Naive thymus-derived CD4-positive, alpha-beta T cell (primary cell): ENCODE results near the gene PNMT. TPM values are rescaled to one million over a fixed set of nuclear protein-coding genes. Genes with fewer than 3 reads are reported as not detected.
A peak's percentile ranks its signal among the peaks of the same experiment; 100 is the strongest.

Experiments
- ATAC-seq: fragments of 150-1000 bp; cut with Tn5 transposase; 2 replicates; pipeline ENCODE4 v1.10.0; 2021; ENCODE audit warnings: mild to moderate bottlenecking, moderate library complexity
- CTCF ChIA-PET: fragments of 350-600 bp; sonication (Branson Sonifier 250); formaldehyde crosslinking; loops from one replicate; lab custom pipeline; 2021; ENCODE audit warnings: antibody characterized with exemption; lab: Charles Lee
- POLR2A ChIA-PET: fragments of 350-600 bp; sonication (Branson Sonifier 250); formaldehyde crosslinking; loops from one replicate; lab custom pipeline; 2021; ENCODE audit warnings: antibody characterized with exemption, inconsistent platforms; lab: Charles Lee
- DNase-seq, 9 donors: peaks; one replicate each; pipeline versions ENCODE4 v3.0.0 to v3.0.0-alpha.2; 2020 to 2022; ENCODE audit warnings: mixed read lengths in 1 of 9
- H3K27ac ChIP-seq: one replicate; pipeline ENCODE4 v1.7.0; 2013; ENCODE audit warnings: mild to moderate bottlenecking, low read depth, low read length, moderate library complexity
- H3K27me3 ChIP-seq, 2 donors: one replicate each; pipeline ENCODE4 v1.7.0; 2013; ENCODE audit warnings: low read length in 2 of 2, mild to moderate bottlenecking in 2 of 2, moderate library complexity in 2 of 2; ENCODE audit not compliant: control insufficient read depth in 2 of 2, insufficient read depth in 2 of 2
- H3K36me3 ChIP-seq, 3 experiments: 1 replicate in 2 of 3; 2 replicates in 1 of 3; pipeline ENCODE4 v1.7.0; 2013; ENCODE audit warnings: low read length in 3 of 3, mild to moderate bottlenecking in 3 of 3, moderate library complexity in 1 of 3; ENCODE audit not compliant: insufficient read depth in 3 of 3, control insufficient read depth in 2 of 3
- H3K4me1 ChIP-seq, 2 donors: one replicate each; pipeline ENCODE4 v1.7.0; 2013; ENCODE audit warnings: low read length in 2 of 2, mild to moderate bottlenecking in 2 of 2, moderate library complexity in 1 of 2; ENCODE audit not compliant: control insufficient read depth in 2 of 2, insufficient read depth in 2 of 2
- H3K4me3 ChIP-seq: 2 replicates; pipeline ENCODE4 v1.7.0; 2013; ENCODE audit warnings: mild to moderate bottlenecking, low read length
- H3K9me3 ChIP-seq, 3 experiments: 1 replicate in 2 of 3; 2 replicates in 1 of 3; pipeline ENCODE4 v1.7.0; 2013; ENCODE audit warnings: low read length in 3 of 3; ENCODE audit not compliant: control insufficient read depth in 2 of 3
- H3K27ac Mint-ChIP-seq, 9 donors: one replicate each; pipeline ENCODE4 v1.8.0; 2020 to 2022; ENCODE audit warnings: mixed read lengths in 9 of 9, mild to moderate bottlenecking in 8 of 9, moderate library complexity in 5 of 9, inconsistent platforms in 2 of 9
- H3K27me3 Mint-ChIP-seq, 5 donors: one replicate each; pipeline ENCODE4 v1.8.0; 2021 to 2022; ENCODE audit warnings: mixed read lengths in 5 of 5, mild to moderate bottlenecking in 1 of 5
- H3K36me3 Mint-ChIP-seq, 5 donors: one replicate each; pipeline ENCODE4 v1.8.0; 2020 to 2022; ENCODE audit warnings: mixed read lengths in 5 of 5, mild to moderate bottlenecking in 3 of 5, inconsistent platforms in 1 of 5
- H3K4me1 Mint-ChIP-seq, 7 donors: one replicate each; pipeline ENCODE4 v1.8.0; 2020 to 2022; ENCODE audit warnings: mixed read lengths in 7 of 7, mild to moderate bottlenecking in 3 of 7, inconsistent platforms in 1 of 7
- H3K4me3 Mint-ChIP-seq, 10 donors: one replicate each; pipeline ENCODE4 v1.8.0; 2020 to 2022; ENCODE audit warnings: mild to moderate bottlenecking in 10 of 10, mixed read lengths in 10 of 10, moderate library complexity in 6 of 10, inconsistent platforms in 2 of 10
- H3K9me3 Mint-ChIP-seq, 11 donors: one replicate each; pipeline ENCODE4 v1.8.0; 2020 to 2022; ENCODE audit warnings: mixed read lengths in 11 of 11, mild to moderate bottlenecking in 4 of 11, inconsistent platforms in 1 of 11, moderate library complexity in 1 of 11
- intact Hi-C, 2 donors: fragments of 100-400 bp; cut with micrococcal nuclease; formaldehyde crosslinking; loops; one replicate each; pipeline ENCODE4 v1.15.1; 2023
- polyA plus RNA-seq, 2 donors: library from polyadenylated mRNA; unstranded; fragments of 300-500 nt; fragmentation: Illumina TruSeq; gene quantifications; one replicate each; pipeline ENCODE4 v1.2.3, GENCODE V29; 2021
- total RNA-seq, 6 experiments: library from RNA in 5 of 6; stranded (reverse) in 5 of 6; gene quantifications; 1 replicate in 5 of 6; 2 replicates in 1 of 6; pipeline ENCODE4 v1.2.3 and lab custom pipeline; 2021 to 2026

Gene PNMT
- total and polyA plus RNA-seq, 7 experiments from 2014 or later: 0.36 to 0.89 (median 0.49) TPM; not detected in 1

GRCh38 chr17:39648616-39649366 is 19.5 kb upstream of the PNMT start:
- peaks cover 21 to 74% (median 57%) of the 10 kb centered on the region in 7 donors for H3K4me1 Mint-ChIP-seq
- H3K27me3 Mint-ChIP-seq: no peaks in the 10 kb centered on the region
- H3K36me3 Mint-ChIP-seq: peaks cover 0 to 12% (median 0%) of the 10 kb centered on the region in 5 donors
- Histone ChIP-seq H3K4me1 (peaks cover 4 to 5% of the 10 kb centered on the region in 2 donors), H3K4me3 (no peak overlapping the region), H3K27ac (no peak overlapping the region), H3K9me3 (no peaks in the 10 kb centered on the region), H3K36me3 (peaks cover 0 to 24% (median 0%) of the 10 kb centered on the region in 3 experiments), H3K27me3 (no peaks in the 10 kb centered on the region)
- intact Hi-C loops: no loop called here
- DNase-seq: no peak
- H3K9me3 Mint-ChIP-seq: no peaks in the 10 kb centered on the region
- POLR2A ChIA-PET: interaction anchor here (0.7 to 1.4 kb wide), 3 partner anchors 9 to 277 kb away, joined by 3 read pairs; no protein-coding TSS in a partner anchor
- ATAC-seq: no peak
- no peak overlapping the region for H3K4me3 Mint-ChIP-seq
- peak overlapping the region in 7 of 9 donors; percentile 9 to 70 (median 49) for H3K27ac Mint-ChIP-seq
- CTCF ChIA-PET: interaction anchor here (1.3 to 1.5 kb wide), 2 partner anchors 14 to 17 kb away, joined by 3 to 4 read pairs; no protein-coding TSS in a partner anchor

- H3K4me1 Mint-ChIP-seq: peaks cover 23 to 72% (median 55%) of the 10 kb centered on the region in 7 donors
- no peak for ATAC-seq
Measured at GRCh38 chr17:39650121-39650579, 18.1 kb upstream of the PNMT start.

GRCh38 chr17:39651923-39652586 is 16.2 kb upstream of the PNMT start:
- ChIA-PET POLR2A (interaction anchor here (0.5 to 1.4 kb wide), 3 partner anchors 14 to 80 kb away, joined by 4 to 9 read pairs (median 5); no protein-coding TSS in a partner anchor), CTCF (interaction anchor here (0.6 to 3.5 kb wide), 11 partner anchors 11 to 373 kb away, joined by 3 to 15 read pairs (median 3); no protein-coding TSS in a partner anchor)
- no peak overlapping the region for H3K4me3 ChIP-seq
- Mint-ChIP-seq H3K4me1 (peaks cover 24 to 68% (median 56%) of the 10 kb centered on the region in 7 donors), H3K36me3 (peaks cover 0 to 18% (median 0%) of the 10 kb centered on the region in 5 donors), H3K4me3 (peak overlapping the region in 3 of 10 donors; percentile 5 to 61 (median 17)), H3K27ac (peak overlapping the region in 8 of 9 donors; percentile 32 to 82 (median 66)), H3K27me3 (no peaks in the 10 kb centered on the region), H3K9me3 (no peaks in the 10 kb centered on the region)
- H3K9me3 ChIP-seq: no peaks in the 10 kb centered on the region
- DNase-seq (no peak), ATAC-seq (no peak)
- no peaks in the 10 kb centered on the region for H3K27me3 ChIP-seq
- intact Hi-C loops: loop anchor here in 1 of 2 donors (2.0 kb wide), 1 partner anchor 29 kb away; no protein-coding TSS in a partner anchor
- H3K36me3 ChIP-seq: peaks cover 0 to 32% (median 0%) of the 10 kb centered on the region in 3 experiments
- H3K4me1 ChIP-seq: peaks cover 4 to 10% of the 10 kb centered on the region in 2 donors
- no peak overlapping the region for H3K27ac ChIP-seq

More at GRCh38 chr17:39650121-39650579, 18.1 kb upstream of the PNMT start:
- POLR2A ChIA-PET: interaction anchor here (1.1 kb wide), 1 partner anchor 8 kb away, joined by 3 read pairs; no protein-coding TSS in a partner anchor
- no peak overlapping the region for H3K27ac ChIP-seq
- Mint-ChIP-seq H3K27me3 (no peaks in the 10 kb centered on the region), H3K27ac (peak overlapping the region in 8 of 9 donors; percentile 39 to 89 (median 72)), H3K4me3 (no peak overlapping the region), H3K36me3 (peaks cover 0 to 12% (median 0%) of the 10 kb centered on the region in 5 donors), H3K9me3 (no peaks in the 10 kb centered on the region)
- H3K27me3 ChIP-seq: no peaks in the 10 kb centered on the region
- intact Hi-C loops: no loop called here
- CTCF ChIA-PET: interaction anchor here (1.2 kb wide), 3 partner anchors 11 to 28 kb away, joined by 3 to 4 read pairs (median 4); no protein-coding TSS in a partner anchor
- peaks cover 4 to 10% of the 10 kb centered on the region in 2 donors for H3K4me1 ChIP-seq
- H3K4me3 ChIP-seq: no peak overlapping the region
- H3K36me3 ChIP-seq: peaks cover 0 to 27% (median 0%) of the 10 kb centered on the region in 3 experiments
- H3K9me3 ChIP-seq: no peaks in the 10 kb centered on the region
- DNase-seq: no peak

- ChIA-PET CTCF (interaction anchor here (0.6 to 3.5 kb wide), 17 partner anchors 10 to 373 kb away, joined by 3 to 20 read pairs (median 4); partner anchors contain the start of gene PNMT), POLR2A (interaction anchor here (1.0 to 1.4 kb wide), 2 partner anchors 14 to 15 kb away, joined by 4 to 5 read pairs; no protein-coding TSS in a partner anchor)
- Histone ChIP-seq H3K9me3 (no peaks in the 10 kb centered on the region), H3K27me3 (no peaks in the 10 kb centered on the region), H3K27ac (no peak overlapping the region), H3K4me1 (peaks cover 4 to 13% of the 10 kb centered on the region in 2 donors), H3K4me3 (no peak overlapping the region), H3K36me3 (peaks cover 0 to 35% (median 0%) of the 10 kb centered on the region in 3 experiments)
- intact Hi-C loops: loop anchor here in 1 of 2 donors (2.0 kb wide), 1 partner anchor 30 kb away; no protein-coding TSS in a partner anchor
- H3K27ac Mint-ChIP-seq: peak overlapping the region in 8 of 9 donors; percentile 14 to 82 (median 66)
- no peaks in the 10 kb centered on the region for H3K27me3 Mint-ChIP-seq
- peaks cover 24 to 67% (median 56%) of the 10 kb centered on the region in 7 donors for H3K4me1 Mint-ChIP-seq
- peak overlapping the region in 3 of 10 donors; percentile 5 to 61 (median 17) for H3K4me3 Mint-ChIP-seq
- peaks cover 0 to 20% (median 0%) of the 10 kb centered on the region in 5 donors for H3K36me3 Mint-ChIP-seq
- H3K9me3 Mint-ChIP-seq: no peaks in the 10 kb centered on the region
- DNase-seq (no peak), ATAC-seq (no peak)
Measured at GRCh38 chr17:39652587-39653315, 15.5 kb upstream of the PNMT start.

GRCh38 chr17:39653316-39653661 is 15.0 kb upstream of the PNMT start:
- Histone ChIP-seq H3K36me3 (peaks cover 0 to 40% (median 0%) of the 10 kb centered on the region in 3 experiments), H3K27me3 (no peaks in the 10 kb centered on the region), H3K27ac (no peak overlapping the region), H3K9me3 (no peaks in the 10 kb centered on the region), H3K4me1 (peaks cover 4 to 18% of the 10 kb centered on the region in 2 donors), H3K4me3 (no peak overlapping the region)
- intact Hi-C loops: loop anchor here in 1 of 2 donors (2.0 kb wide), 1 partner anchor 30 kb away; no protein-coding TSS in a partner anchor
- Mint-ChIP-seq H3K9me3 (no peaks in the 10 kb centered on the region), H3K27ac (peak overlapping the region in 1 of 9 donors; percentile 32), H3K4me3 (peak overlapping the region in 1 of 10 donors; percentile 61), H3K27me3 (no peaks in the 10 kb centered on the region), H3K4me1 (peaks cover 24 to 72% (median 62%) of the 10 kb centered on the region in 7 donors), H3K36me3 (peaks cover 0 to 23% (median 0%) of the 10 kb centered on the region in 5 donors)
- ChIA-PET POLR2A (interaction anchor here (1.1 to 2.4 kb wide), 3 partner anchors 14 to 27 kb away, joined by 4 to 13 read pairs (median 4); partner anchors contain the start of gene PNMT), CTCF (interaction anchor here (0.5 to 3.5 kb wide), 16 partner anchors 10 to 211 kb away, joined by 3 to 25 read pairs (median 4); partner anchors contain the start of genes IKZF3 and PNMT)
- ATAC-seq (no peak), DNase-seq (no peak)
